H1 (cell line): ENCODE data around the gene PTPRF. TPM values are rescaled to one million over a fixed set of nuclear protein-coding genes. Genes with fewer than 3 reads are reported as not detected.

Source experiments
- CHD7 ChIP-seq: fragments of 300-600 bp; sonication (generic); IDR thresholded peaks from 2 replicates; pipeline ENCODE4 v1.7.1; 2012; ENCODE audit warnings: low read length, moderate library complexity, mild to moderate bottlenecking, inconsistent platforms; ENCODE audit not compliant: insufficient replicate concordance
- KDM4A ChIP-seq: IDR thresholded peaks from one replicate; pipeline ENCODE4 v1.7.1; 2012; ENCODE audit warnings: low read depth, mild to moderate bottlenecking, moderate library complexity, low read length, inconsistent platforms; ENCODE audit not compliant: severe bottlenecking
- polyA plus RNA-seq, 7 experiments: library from polyadenylated mRNA; depleted of rRNA in 3 of 7; stranded (reverse) in 5 of 7; unstranded in 2 of 7; fragments of >200 nt in 5 of 7; fragments of 200-250 nt in 2 of 7; gene quantifications; 1 replicate in 5 of 7; 2 replicates in 1 of 7; 4 replicates in 1 of 7; pipeline versions ENCODE4 v1.2.1 to v1.2.3, GENCODE V29; 2011 to 2013; ENCODE audit warnings: missing spikeins in 2 of 7, mixed read lengths in 2 of 7
- total RNA-seq: library from RNA; stranded (reverse); fragmentation: NEBNext Ultra II Directional; extraction: Animal tissue kit (Norgen Biotek cat#: 25700); gene quantifications from 2 replicates; pipeline ENCODE4 v1.2.1, GENCODE V29; 2021

The PTPRF gene
- total and polyA plus RNA-seq, 2 of the 8 experiments (the other 6 are each of a cell fraction or from before 2014, with no cell fraction given) = 136 to 231 TPM

DNA sequence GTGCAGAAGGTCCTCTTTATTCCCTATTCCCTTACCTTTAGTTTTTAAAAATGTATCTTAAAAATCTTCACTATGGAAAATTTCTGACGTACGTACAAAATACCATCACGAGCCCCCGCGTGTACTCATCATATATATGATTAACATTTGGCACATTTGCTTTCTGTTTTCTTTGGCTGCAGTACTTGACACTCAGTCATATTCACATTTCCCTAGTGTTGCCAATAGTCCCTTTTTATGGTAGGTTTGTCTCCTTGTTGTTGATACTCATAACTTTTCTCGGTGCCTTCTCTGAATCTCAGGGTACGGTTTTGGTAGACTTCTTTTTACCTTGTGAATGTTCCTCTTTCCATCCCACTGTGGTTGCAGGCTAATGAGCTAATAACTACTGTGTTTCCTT lies 142.6 kb downstream of the PTPRF start (continued):
- TF ChIP-seq CHD7 (no peak), KDM4A (no peak)
- TF ChIP-seq, all 59 proteins: peak for 0
